ENCODE data around the gene PLAAT4.
"Not testable (repeated sequence)": the region's sequence is repeated elsewhere in the genome, so short reads cannot be mapped to it uniquely, and the experiment has no call there.

PLAAT4 gene

GRCh38 chr11:63572026-63572688 lies 35.5 kb downstream of the PLAAT4 start:
- no peak for DNase-seq (ENCODE audit: low spot score)
- H3K27ac ChIP-seq: no peak overlapping the region
- no peak for TF ChIP-seq CTCF (IDR thresholded peaks at IDR 0.05)
- H3K4me3 ChIP-seq: no peak overlapping the region

- H3K4me3 ChIP-seq: peak overlapping the region; percentile 29
Observed at GRCh38 chr11:63573881-63574855, 37.6 kb downstream of the PLAAT4 start.

GRCh38 chr11:63574856-63575602 lies 38.4 kb downstream of the PLAAT4 start:
- H3K4me3 ChIP-seq: peak overlapping the region; percentile 29
- H3K27ac ChIP-seq: peak overlapping the region in 1 of 2 donors; percentile 67
- DNase-seq (ENCODE audit: low spot score): no peak
- TF ChIP-seq CTCF (IDR thresholded peaks at IDR 0.05): no peak

More at GRCh38 chr11:63573881-63574855, 37.6 kb downstream of the PLAAT4 start:
- H3K27ac ChIP-seq: peak overlapping the region in 1 of 2 donors; percentile 67
- DNase-seq (ENCODE audit: low spot score): no peak
- no peak for TF ChIP-seq CTCF (IDR thresholded peaks at IDR 0.05)

- H3K27ac ChIP-seq; H3K4me3 ChIP-seq; DNase-seq (ENCODE audit: low spot score): not testable (repeated sequence)
Observed at GRCh38 chr11:63578882-63579281, 42.3 kb downstream of the PLAAT4 start.

GRCh38 chr11:63581224-63581623 lies 44.6 kb downstream of the PLAAT4 start:
- H3K4me3 ChIP-seq; DNase-seq (ENCODE audit: low spot score); H3K27ac ChIP-seq: not testable (repeated sequence)

- no peak overlapping the region for H3K4me3 ChIP-seq
- no peak for TF ChIP-seq CTCF (IDR thresholded peaks at IDR 0.05)
- peak overlapping the region in 1 of 2 donors; percentile 31 for H3K27ac ChIP-seq
- DNase-seq (ENCODE audit: low spot score): no peak
Observed at GRCh38 chr11:63583357-63583677, 46.7 kb downstream of the PLAAT4 start.

- DNase-seq (ENCODE audit: low spot score): no peak
- no peak for TF ChIP-seq CTCF (IDR thresholded peaks at IDR 0.05)
- Histone ChIP-seq H3K4me3 (no peak overlapping the region), H3K27ac (no peak overlapping the region)
Observed at GRCh38 chr11:63586451-63587166, 50.0 kb downstream of the PLAAT4 start.

Measured in coronary artery (tissue), 2 donors.